DMS 273 (cell line): Measurements from ENCODE around the gene SASH3.

Experiments
- DNase-seq: peaks from one replicate; lab custom pipeline; 2025; ENCODE audit not compliant: unreplicated experiment; lab: John Stamatoyannopoulos, UW

SASH3 gene

GRCh38 chrX:129781680-129782495 is 2.1 kb downstream of the SASH3 start:
- no peak for DNase-seq

GRCh38 chrX:129782706-129783105 is 3.0 kb downstream of the SASH3 start:
- DNase-seq: no peak

DNA sequence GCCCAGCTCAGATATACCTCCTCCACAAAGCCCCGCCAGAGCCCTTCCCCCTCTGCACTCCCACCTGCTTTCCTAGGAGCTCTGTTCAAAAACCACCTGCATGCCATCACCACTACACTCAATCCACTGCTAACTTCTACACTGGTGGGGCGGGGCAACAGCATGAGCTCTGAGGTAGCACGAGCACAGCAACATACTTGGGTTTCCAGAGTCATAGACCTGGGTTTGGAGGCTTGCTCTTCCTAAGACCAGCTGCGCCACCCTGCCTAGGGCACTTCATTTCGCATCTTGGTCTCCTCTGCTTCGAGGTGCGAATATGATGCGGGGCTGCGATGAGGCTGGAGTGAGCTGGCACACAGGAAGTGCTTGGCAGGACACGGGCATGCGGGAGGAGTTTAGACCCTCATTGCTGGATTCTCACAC is 3.6 kb downstream of the SASH3 start:
- DNase-seq: no peak

GRCh38 chrX:129784371-129784770 is 4.6 kb downstream of the SASH3 start:
- DNase-seq: no peak

DNA sequence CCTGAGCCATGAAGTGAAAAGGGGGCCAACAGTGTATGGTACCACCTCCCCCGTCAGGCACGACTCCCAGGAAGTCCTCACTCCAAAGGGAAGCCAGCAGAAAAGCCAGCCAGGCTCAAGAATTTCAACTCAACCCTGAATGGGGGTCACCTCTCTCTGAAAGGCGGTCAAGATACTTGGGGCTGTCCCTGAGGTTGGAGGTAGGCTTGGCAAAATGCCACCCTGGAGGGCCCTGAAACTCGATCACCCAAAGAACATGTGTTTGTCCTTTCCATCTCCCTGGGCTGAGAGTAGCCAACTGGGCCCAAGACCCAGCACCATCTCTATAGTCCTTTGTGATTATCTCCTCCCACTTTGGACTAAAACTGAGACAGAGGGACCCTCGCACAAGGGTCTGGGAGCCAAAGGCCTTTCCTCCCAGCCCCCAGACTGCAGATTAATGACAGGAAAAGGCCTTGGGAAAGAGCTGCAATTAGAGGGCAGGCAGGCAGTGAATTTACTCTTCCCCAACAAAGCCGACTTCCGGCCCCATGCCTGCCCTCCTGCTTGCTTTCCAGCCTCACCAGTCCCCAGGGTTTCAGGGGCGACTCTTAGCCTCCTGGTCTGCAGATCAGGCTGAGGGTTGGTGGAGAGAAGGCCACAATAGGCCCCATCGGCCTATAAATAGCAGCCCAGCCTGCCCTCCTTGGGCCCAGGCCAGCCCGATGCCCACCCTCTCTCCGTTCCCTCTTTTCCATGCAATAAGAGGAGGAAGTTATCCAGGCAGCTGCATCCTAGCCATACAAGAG is 5.6 kb downstream of the SASH3 start:
- no peak for DNase-seq

- no peak for DNase-seq
These were observed 6.5 kb downstream of the SASH3 start for GRCh38 chrX:129786210-129786651.

GRCh38 chrX:129787336-129788055 is 7.7 kb downstream of the SASH3 start:
- DNase-seq: no peak

- no peak for DNase-seq
These were observed 8.8 kb downstream of the SASH3 start for GRCh38 chrX:129788527-129788926.

GRCh38 chrX:129790146-129790545 is 10.4 kb downstream of the SASH3 start:
- DNase-seq: peak; percentile 19

GRCh38 chrX:129790808-129791207 is 11.1 kb downstream of the SASH3 start:
- DNase-seq: no peak

GRCh38 chrX:129791336-129791735 is 11.6 kb downstream of the SASH3 start:
- DNase-seq: no peak

DNA sequence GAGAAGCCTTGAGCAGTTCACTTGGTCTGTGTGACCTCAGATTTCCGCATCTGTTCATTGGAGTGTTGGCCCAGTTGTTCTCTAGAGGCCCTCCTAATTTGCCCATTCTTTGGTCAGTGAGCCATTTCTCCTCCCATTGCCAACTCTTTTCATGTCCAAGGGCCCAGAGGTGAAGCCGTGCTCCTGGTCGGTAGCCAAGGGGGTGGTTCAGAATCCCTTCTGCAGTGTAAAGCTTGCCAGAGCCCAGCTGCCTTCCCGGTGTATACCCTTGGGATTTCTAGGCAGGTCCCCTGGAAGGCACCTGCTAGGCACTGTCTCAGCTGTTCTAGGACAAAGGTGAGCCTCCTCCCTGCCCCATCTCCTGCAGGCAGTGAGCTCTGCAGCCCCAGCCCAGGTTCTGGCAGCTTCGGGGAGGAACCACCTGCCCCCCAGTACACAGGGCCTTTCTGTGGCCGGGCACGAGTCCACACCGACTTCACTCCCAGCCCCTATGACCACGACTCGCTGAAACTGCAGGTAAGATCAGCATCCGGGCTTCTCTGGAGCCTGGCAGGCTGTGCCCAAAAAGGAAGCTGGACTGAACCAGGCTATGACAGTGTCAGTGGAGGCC is 12.3 kb downstream of the SASH3 start:
- DNase-seq: no peak

GRCh38 chrX:129792586-129793291 is 13.0 kb downstream of the SASH3 start:
- DNase-seq: no peak

DNA sequence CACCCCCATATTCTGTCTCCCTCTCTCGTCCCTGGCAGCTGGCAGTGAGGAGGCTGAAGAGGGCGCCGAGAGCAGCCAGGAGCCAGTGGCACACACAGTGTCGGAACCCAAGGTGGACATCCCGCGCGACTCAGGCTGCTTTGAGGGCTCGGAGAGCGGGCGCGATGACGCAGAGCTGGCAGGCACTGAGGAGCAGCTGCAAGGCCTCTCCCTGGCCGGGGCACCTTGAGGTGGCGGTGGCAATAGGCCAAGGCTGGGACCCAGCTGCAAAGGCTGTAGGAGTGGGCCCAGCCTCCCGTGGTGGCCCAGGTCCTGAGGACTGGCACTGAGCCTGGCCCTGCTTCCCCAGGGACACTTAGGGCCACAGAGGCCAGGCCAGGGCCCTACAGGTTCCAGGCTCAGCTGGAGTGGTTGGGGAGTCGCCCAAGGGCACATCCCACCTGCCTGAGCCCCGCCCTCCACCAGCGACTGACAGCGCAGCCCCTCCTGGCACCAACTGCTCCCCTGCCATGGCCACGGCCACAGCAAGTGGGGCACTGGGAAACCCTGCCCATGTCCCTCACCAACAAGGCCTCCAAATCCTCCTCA is 13.9 kb downstream of the SASH3 start:
- DNase-seq: peak; percentile 19

GRCh38 chrX:129795584-129795983 is 15.8 kb downstream of the SASH3 start:
- no peak for DNase-seq

- no peak for DNase-seq
These were observed 17.6 kb downstream of the SASH3 start for GRCh38 chrX:129797251-129797906.

- no peak for DNase-seq
These were observed 18.7 kb downstream of the SASH3 start for GRCh38 chrX:129798456-129798855.

GRCh38 chrX:129798888-129799287 is 19.1 kb downstream of the SASH3 start:
- no peak for DNase-seq

DNA sequence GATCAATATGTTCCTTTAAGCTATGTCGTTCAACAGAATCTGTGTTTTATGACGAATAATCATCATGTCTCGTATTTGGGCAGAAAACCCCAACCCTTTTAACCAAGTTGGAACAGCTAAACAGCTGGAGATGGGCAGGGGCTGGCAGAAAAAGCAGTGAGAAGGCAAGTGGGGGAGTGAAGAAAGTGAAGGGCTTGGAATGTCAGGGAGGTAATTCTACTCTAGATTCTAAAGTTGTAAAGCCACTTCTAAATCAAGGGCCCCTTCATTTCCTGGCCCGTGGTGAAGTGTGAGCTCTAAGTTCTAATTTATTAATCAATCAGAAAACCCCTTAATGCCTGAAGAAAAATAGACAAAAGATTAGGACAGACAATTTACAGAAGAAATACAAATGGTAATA is 20.4 kb downstream of the SASH3 start:
- no peak for DNase-seq

DNA sequence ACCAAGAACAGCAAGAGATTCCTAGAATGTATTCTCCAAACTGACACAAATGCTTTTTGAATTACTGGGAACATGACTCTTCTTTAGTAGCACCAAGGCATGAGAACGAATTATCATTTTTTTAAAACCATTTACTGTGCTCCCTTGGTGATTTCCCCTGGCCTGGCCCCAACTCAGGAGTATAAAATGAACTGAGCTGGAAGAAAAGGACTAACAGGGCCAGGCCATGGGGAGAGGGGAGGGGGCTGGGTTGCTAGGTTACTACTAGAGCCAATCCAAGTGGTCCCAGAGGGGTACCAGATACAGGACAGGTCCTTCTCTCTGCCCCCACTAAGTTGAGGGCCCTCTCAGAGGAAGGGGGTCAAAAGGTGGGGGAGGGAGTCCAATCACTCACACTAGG is 23.1 kb downstream of the SASH3 start:
- DNase-seq: no peak
